Vagina (tissue), 2 donors: ENCODE measurements around the gene CHAD.

ENCODE experiments used
- CTCF ChIP-seq, 3 experiments: fragments of 450-650 bp in 2 of 3; fragments of 200-600 bp in 1 of 3; sonication (generic) in 1 of 3; IDR thresholded peaks; one replicate each; pipeline ENCODE4 v1.5.1; 2017 to 2019; ENCODE audit warnings: antibody characterized with exemption in 3 of 3, mild to moderate bottlenecking in 2 of 3, moderate library complexity in 2 of 3
- POLR2A ChIP-seq, 2 donors: fragments of 450-650 bp; IDR thresholded peaks; one replicate each; pipeline ENCODE4 v1.6.1; 2017; ENCODE audit warnings: antibody characterized with exemption in 2 of 2, mild to moderate bottlenecking in 2 of 2, moderate library complexity in 2 of 2
- POLR2AphosphoS5 ChIP-seq, 2 donors: sonication (generic); formaldehyde crosslinking; IDR thresholded peaks; one replicate each; pipeline ENCODE4 v1.9.0; 2017; ENCODE audit warnings: antibody characterized with exemption in 2 of 2, mild to moderate bottlenecking in 2 of 2, low read depth in 1 of 2; ENCODE audit not compliant: insufficient read depth in 1 of 2

GRCh38 chr17:50499270-50499669, 30.6 kb upstream of the CHAD start:
- TF ChIP-seq POLR2AphosphoS5 (IDR thresholded peaks at IDR 0.05; ENCODE audit: insufficient read depth in 1 of 2, low read depth in 1 of 2) (no peak), CTCF (IDR thresholded peaks at IDR 0.05) (no peak), POLR2A (IDR thresholded peaks at IDR 0.05) (no peak)
